ENCODE measurements around the gene CLCN6.
"Not testable (repeated sequence)": the region's sequence is repeated elsewhere in the genome, so short reads cannot be mapped to it uniquely, and the experiment has no call there.

Gene CLCN6

GRCh38 chr1:11796036-11796828, 9.8 kb upstream of the CLCN6 start:
- no peak for DNase-seq

DNA sequence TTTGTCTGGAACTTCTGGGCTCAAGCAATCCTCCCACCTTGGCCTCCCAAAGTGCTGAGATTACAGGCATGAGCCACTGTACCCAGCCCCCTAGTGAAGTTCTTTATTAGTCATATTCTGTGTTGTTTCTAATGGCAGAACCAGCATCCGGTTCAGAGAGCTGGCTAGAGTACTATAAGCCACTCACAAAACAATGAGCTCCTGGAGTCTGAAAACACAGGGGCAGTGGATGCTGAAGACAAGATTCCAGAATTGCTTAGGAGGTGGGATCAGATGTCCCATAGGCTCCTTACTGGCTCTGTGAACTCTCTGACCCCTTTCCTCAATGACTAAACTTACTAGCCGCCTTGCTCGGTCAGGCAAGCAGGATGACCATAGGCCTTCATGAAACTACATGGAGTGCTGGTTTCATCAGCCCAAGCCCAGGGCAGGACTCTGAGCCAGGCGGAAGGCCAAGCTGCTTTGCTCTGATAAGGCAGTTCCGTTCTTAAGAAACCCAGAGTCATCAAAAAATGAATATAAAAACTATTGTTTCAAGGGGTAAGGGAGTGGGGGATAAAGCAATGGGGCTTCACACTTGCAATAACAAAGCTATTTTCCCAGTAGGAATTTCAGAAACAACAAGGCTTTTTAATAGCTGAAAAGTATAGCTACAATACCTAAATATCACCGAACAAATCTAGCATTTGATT, 8.3 kb upstream of the CLCN6 start:
- DNase-seq: no peak

DNA sequence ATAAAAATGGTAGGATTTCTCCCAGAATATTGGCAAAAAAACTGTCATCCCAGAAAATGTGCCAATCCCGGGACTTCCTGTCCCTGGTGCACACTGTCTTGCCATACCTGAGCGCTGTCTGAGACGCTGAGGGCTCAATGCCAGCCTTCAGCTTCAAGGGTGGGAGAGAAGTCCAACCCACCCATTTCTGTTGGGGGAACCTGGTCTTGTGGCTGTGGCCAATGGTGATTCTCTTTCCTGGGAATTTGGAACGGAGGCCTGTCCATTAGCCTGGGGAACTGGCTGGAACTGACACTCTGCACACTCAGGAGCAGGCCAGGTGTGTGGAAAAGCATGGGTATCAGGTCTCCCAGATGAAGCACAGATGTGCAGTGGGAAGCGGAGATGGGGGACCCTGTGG, 6.9 kb upstream of the CLCN6 start:
- DNase-seq: no peak

- no peak for DNase-seq
These were observed 6.1 kb upstream of the CLCN6 start for GRCh38 chr1:11799896-11800295.

DNA sequence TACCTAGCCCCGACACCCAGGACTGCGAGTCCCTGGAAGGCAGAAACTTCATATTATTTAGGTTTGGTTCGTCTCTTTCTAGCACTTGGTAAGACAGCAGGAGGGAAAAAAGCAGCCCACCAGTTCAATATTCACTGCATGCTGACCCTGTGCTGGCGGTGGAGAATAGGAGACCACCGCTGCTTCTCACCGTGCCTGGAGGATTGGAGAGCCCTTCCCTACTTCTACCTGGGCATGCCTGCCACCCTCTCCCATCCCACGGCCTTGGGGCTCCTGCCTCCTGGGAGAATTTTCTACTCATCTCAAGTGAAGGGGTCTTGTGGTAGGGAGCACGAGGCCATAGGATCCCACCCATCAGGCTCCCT, 5.6 kb upstream of the CLCN6 start:
- DNase-seq: no peak

GRCh38 chr1:11800756-11801433, 5.1 kb upstream of the CLCN6 start:
- DNase-seq: no peak

DNA sequence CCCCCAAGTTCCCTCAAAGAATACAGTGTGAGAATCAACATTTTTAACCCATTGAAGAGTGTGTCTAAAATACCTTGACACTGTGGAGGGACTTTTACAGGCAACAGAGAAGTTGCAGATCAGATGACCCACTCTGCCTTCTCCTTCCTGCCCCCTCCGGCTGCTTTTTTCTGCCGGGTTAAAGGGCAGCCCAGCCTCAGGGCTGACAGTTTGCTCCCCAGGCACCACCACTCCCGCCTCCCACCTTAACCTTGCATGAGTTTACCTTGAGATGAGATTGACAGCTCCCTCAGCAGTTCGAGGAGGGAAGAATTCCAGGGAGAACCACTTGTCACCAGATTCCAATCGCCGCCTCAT, 3.4 kb upstream of the CLCN6 start:
- no peak for DNase-seq

DNA sequence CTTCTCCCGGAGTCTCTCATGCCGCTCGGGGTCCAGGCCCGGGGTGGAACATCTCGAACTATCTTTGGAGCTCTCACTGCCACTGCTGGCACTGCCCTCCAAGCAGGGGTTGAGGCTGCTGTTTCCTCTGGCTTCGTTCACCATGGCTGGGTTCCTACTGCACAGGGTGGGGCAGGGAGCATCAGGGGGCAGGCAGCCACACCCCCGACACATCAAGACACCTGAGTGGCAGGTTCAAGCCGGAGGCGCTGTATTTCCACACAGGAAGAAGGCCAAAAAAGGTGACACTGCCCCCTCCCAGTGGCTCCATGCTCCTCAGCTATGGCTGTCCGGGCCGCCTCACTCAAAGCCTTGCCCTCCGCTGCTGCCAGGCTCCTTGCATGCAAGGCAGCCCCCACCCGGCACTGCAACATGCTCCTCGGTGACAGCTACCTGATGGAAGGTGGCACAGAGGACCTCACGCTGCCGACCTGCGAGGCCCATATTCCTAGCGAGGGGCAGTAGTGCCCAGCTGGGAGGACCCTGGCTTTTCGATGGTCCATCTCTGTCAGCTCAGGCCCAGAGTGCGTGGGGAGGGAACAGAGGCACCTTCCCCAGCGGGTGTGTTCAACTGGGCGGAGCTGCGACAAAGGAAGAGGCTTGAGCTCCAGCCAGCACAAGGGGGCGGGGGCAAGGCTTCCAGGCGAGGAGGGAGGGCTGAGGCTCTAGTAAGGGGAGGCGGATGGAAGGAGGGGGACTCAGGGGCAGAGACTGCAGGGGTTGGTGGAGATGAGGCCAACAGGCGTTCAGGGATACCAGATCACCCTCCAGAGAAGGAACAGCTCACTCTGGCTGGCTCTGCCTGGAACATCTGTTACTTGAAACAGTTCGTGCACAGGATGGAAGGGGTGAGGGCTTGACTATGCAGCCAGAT, 2.8 kb upstream of the CLCN6 start:
- DNase-seq: peak; percentile 95

DNA sequence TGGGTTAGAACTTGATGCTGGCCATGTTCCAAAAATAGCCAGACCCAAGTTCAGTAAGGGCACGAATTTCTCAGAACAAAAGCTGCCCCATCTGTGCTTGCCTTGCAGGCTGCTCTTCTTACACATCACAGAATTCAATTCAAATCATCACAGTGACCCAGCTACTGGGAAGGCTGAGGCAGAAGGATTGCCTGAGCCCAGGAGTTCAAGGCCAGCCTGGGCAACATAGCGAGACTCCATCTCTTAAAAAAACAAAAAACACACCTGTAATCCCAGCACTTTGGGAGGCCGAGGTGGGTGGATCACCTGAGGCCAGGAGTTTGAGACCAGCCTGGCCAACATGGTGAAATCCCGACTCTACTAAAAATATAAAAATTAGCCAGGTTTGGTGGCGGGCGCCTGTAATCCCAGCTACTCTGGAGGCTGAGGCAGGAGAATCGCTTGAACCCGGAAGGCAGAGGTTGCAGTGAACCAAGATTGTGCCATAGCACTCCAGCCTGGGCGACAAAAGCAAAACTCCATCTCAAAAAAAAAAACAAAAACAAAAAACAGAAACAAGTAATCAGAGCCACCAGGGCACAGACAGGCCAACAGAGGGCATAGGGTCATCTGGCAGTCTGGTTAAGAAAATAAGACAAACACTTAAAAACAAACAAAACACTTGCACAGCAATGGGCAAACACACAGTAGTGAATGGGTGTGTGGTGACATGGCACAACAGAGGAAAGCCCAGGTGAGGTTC, 1.9 kb upstream of the CLCN6 start:
- DNase-seq: not testable (repeated sequence)

DNA sequence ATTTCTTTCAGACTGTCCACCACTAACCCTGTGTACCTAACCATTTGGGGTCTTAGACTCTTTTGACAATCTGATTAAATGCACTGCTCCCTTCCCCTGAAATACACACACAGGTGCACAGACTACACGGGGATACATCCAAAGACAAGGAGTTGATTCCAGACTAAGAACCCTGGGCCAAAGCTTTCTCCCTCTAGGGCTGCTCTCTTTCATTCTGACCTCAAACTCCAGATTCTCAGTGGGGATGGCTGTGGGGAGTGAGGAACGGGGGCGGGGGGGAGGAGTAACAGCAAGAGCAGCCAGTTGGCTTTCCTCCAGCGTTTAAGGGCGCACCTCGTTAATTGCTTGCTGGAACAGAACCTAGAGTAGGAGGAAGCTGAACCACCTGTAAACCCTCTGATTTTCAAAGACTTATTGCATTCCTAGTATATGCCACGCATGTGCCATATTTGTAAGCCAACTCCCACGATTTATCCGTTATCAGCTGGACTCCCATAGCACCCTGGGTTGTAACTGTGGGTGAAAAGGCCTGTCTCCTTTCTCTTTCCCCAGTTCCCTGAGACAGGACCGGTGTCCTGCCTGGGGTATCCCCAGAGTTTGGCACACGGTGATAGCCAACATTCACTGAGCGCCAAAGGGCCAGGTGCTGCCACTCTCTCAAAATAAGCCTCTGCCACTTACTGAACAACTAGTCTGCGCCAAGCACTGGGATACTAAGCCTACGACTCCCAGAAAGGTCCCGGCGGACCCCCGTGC, 1.1 kb upstream of the CLCN6 start:
- DNase-seq: peak; percentile 40

- no peak for DNase-seq
These were observed 431 bp downstream of the CLCN6 start for GRCh38 chr1:11806307-11806936.

- no peak for DNase-seq
These were observed 1.1 kb downstream of the CLCN6 start for GRCh38 chr1:11807133-11807532.

GRCh38 chr1:11813021-11813420, 7.0 kb downstream of the CLCN6 start:
- DNase-seq: no peak

GRCh38 chr1:11817192-11817591, 11.2 kb downstream of the CLCN6 start:
- no peak for DNase-seq

DNA sequence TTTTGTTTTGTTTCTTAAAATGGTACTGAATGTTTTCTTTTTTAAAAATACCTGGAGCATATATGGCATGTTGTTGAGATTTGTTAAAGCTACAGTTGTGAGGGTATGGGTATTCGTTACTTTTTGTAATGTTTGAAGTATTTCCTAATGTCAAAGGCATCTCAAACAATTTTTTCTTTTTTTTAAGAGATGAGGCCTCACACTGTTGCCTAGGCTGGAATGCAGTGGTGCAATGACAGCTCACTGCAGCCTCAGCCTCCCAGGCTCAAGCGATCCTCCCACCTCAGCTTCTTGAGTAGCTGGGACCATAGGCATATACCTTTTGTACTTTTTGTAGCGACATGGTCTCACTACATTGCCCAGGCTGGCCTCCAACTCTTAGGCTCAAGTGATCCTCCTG, 16.1 kb downstream of the CLCN6 start:
- peak; percentile 21 for DNase-seq

DNA sequence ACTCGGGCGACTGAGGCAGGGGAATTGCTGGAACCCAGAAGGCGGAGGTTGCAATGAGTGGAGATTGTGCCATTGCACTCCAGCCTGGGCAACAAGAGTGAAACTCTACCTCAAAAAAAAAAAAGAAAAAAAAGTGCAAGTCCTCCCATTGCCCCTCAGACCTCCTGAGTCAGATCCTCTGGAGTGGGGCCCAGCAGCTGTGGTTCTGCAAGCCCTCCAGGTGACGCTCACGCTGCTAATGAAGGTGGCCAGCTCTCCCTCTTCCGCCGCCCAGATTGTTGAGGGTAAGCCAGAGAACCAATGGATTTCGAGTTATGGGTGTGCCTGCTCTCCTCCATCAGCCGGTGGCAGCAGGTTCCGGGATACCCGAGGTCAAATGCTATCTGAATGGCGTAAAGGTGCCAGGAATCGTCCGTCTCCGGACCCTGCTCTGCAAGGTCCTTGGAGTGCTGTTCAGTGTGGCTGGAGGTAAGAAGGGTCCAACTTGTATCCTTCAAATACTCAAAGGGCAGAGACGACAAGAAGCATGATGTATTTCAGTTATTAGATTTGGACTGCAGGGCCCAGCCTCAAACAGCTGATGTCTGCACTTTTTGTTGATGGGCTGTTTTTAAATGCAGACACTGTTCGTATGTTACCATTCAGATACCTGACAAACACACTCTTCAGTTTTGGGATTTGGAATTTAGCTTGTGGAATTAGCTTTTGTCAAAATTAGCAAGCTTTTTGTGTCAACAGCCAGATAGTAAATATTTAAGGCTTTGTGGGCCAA, 17.6 kb downstream of the CLCN6 start:
- DNase-seq: no peak

DNA sequence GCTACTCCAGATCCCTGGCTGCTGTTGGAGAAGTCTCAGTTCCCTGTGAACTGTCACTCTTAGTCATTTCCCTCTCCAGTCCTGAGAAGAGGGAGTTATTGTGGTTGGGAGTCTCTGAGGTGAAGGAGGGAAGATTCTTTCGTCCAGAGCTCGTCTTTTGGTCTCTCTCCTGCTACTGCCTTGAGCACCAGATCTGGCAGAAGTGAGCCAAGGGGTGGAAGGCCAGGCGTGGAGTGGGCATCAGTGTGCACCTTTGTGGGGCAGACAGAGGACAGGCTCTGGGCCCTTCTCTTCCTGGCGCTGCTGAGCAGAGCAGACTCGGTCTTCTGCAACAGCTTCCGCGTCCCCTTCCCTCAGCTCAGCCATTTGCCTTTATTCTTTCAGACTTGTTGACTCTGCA, 19.1 kb downstream of the CLCN6 start:
- DNase-seq: no peak

- DNase-seq: no peak
These were observed 21.0 kb downstream of the CLCN6 start for GRCh38 chr1:11826946-11827345.

DNA sequence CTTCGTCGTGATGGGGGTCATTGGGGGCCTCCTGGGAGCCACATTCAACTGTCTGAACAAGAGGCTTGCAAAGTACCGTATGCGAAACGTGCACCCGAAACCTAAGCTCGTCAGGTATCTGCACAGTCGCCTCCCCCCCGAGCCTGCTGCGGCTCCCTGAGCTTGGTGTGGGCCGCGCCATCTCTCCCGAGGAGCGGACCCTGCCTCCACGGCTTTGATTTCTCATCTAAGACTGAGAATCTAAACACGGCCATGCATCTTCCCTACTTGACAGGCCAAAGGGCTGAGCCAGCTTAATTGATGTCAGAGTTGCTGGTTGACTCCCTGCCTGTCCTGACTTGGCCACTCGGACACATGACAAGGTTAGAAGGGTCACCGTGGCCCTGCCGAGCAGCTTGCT, 22.5 kb downstream of the CLCN6 start:
- no peak for DNase-seq
